AG04449 (cell line): ENCODE results near the gene CFAP221.

Experiments used
- CTCF ChIA-PET: fragments of 350-600 bp; formaldehyde crosslinking; extraction: SDS; loops from one replicate; lab custom pipeline; 2021; ENCODE audit warnings: antibody characterized with exemption; lab: Yijun Ruan, JAX
- POLR2A ChIA-PET: fragments of 400-600, 350-600 bp; formaldehyde crosslinking; extraction: SDS; loops from one replicate; lab custom pipeline; 2020; ENCODE audit warnings: antibody characterized with exemption, inconsistent platforms; lab: Yijun Ruan, JAX
- DNase-seq: peaks from one replicate; pipeline ENCODE4 v3.0.0-alpha.2; 2010; ENCODE audit warnings: low read depth, low spot score
- H3K4me3 ChIP-seq: 2 replicates; pipeline ENCODE4 v1.5.1; 2011; ENCODE audit warnings: low read depth, mild to moderate bottlenecking, control low read depth, low read length
- TF ChIP-seq, protein P1 (sequence below): IDR thresholded peaks from one replicate; pipeline ENCODE4 v1.5.1; 2011; ENCODE audit warnings: mild to moderate bottlenecking, moderate library complexity, low read length, control low read depth, inconsistent platforms; ENCODE audit not compliant: insufficient read depth; ENCODE audit errors: missing control alignments

CFAP221 gene

DNA sequence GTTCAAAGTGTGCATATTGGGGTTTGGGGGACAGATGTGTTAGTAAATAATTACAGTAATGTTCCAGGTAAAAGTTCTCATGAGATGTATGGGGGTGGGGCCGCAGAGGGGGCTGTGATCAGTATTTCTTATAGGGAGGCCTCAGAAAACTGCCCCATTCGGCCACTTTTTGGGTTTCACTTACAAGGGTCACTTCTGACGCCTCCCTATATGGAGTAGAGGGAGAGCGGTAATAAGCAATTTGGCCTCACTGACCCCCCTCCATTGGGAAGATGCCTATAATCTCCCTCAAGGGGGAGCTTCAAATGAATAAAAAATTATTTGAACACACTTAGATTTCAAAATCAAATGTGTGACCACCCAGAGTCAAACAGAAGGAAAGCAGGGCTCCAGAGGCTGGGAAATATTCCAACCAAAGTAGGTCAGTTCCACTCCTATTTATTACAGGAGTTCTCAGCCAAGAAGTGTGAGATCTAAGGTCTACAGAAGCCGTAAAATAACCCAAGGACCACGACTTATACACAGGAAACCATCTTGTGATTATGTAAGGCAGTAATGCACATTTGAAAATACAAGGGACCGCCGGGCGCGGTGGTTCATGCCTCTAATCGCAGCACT lies 22.7 kb upstream of the CFAP221 start:
- DNase-seq: no peak
- POLR2A ChIA-PET: no interaction called here
- CTCF ChIA-PET: no interaction called here
- TF ChIP-seq, protein P1, sequence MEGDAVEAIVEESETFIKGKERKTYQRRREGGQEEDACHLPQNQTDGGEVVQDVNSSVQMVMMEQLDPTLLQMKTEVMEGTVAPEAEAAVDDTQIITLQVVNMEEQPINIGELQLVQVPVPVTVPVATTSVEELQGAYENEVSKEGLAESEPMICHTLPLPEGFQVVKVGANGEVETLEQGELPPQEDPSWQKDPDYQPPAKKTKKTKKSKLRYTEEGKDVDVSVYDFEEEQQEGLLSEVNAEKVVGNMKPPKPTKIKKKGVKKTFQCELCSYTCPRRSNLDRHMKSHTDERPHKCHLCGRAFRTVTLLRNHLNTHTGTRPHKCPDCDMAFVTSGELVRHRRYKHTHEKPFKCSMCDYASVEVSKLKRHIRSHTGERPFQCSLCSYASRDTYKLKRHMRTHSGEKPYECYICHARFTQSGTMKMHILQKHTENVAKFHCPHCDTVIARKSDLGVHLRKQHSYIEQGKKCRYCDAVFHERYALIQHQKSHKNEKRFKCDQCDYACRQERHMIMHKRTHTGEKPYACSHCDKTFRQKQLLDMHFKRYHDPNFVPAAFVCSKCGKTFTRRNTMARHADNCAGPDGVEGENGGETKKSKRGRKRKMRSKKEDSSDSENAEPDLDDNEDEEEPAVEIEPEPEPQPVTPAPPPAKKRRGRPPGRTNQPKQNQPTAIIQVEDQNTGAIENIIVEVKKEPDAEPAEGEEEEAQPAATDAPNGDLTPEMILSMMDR: no peak
- no peak overlapping the region for H3K4me3 ChIP-seq

DNA sequence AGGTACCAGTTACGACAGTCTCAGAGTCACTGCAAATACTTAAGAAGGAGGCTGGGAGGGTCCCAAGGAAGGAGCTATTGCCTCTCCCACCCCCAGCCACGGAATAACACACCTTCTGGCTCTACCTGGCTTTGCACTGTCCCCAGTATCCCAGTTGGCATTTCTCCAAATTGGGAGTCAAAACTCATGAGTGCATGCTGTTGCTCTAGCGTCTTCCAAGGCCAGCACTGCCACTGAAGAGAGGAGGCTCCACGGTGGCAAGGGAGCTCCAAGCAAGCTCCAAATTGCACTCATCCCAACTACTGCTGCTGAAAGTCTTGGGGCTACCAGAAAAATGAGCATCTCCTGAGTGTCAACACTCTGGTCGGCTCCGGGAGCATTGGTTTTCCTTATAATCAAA lies 21.6 kb upstream of the CFAP221 start:
- TF ChIP-seq, protein P1: no peak
- no peak overlapping the region for H3K4me3 ChIP-seq
- ChIA-PET CTCF (interaction anchor here (0.8 kb wide), 1 partner anchor 14 kb away, joined by 4 read pairs; no protein-coding TSS in a partner anchor), POLR2A (no interaction called here)
- no peak for DNase-seq

DNA sequence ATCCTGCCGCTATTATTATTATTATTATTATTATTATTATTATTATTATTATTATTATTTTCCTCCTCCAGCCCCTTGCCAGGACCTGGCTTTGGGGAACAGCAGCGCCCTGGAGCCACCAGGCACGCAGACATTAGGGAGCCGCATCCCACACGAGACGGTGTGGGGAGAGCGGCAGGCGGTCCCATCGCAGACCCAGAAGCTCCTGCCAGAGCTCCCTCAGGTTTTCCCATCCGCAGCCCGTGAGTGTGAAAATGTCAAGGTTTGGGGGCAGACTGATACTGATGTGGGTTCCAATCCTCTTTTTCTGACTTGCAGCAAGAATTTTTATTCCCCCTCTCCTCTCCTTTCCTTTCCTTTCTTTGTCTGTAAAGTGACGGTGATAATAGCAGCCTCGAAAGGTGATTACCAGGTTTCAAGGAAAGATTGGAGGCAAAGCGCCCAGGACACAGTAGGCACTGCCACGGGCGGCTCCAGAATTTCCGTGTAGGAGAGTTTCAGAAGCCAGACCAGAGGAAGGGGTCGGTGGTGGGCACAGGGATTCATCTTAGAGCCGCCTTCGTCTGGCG lies 20.8 kb upstream of the CFAP221 start:
- CTCF ChIA-PET: interaction anchor here (0.8 kb wide), 1 partner anchor 14 kb away, joined by 4 read pairs; no protein-coding TSS in a partner anchor
- H3K4me3 ChIP-seq: no peak overlapping the region

DNA sequence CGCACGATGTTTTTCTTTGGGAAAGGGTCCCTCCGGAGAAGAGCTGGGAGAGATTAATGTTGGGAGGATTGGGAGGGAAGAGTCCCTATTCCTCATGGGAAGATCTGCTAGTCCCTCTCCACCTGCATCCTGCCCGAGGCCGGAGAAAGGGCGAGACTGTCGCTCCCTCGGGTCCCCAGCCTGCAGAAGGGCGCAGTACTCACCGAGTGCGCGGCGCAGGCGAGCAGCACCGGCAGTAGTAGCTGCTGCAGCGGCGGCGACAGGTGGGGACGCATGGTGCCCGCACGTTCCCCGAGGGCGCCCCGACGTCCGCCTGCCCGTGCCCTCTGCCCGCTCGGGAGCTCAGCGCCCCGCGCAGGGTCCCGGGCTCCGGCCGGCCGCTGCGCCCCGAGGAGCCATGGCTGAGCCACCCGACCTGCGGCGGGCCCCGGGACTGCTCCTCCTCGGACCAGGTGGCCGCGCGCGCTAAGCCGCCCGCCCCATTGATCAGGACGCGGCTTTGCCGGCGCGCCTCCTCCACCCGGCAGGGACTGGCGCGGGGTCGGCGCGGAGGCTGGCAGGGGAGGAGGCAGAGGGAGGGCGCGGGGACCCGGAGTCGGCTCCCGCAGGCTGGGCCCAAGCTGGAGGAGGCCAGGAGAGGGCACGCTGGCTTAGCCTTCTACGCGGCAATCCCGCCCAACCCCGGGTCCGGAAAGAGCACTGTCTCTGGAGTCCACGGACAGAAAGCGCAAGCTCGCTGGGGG lies 20.1 kb upstream of the CFAP221 start, which contains the start of gene SCTR:
Gene SCTR, minus strand, starts transcription at position 532 of the 743 bp plus-strand sequence. Its CDS starts 257 bp downstream, at position 275.
- no peak within 1 kb of the TSS for H3K4me3 ChIP-seq
- CTCF ChIA-PET: no interaction called here
- TF ChIP-seq, protein P1: no peak
- POLR2A ChIA-PET: no interaction called here
- DNase-seq: no peak

More for the DNA sequence above, 20.8 kb upstream of the CFAP221 start:
- POLR2A ChIA-PET: no interaction called here
- DNase-seq: no peak
- TF ChIP-seq, protein P1: no peak

DNA sequence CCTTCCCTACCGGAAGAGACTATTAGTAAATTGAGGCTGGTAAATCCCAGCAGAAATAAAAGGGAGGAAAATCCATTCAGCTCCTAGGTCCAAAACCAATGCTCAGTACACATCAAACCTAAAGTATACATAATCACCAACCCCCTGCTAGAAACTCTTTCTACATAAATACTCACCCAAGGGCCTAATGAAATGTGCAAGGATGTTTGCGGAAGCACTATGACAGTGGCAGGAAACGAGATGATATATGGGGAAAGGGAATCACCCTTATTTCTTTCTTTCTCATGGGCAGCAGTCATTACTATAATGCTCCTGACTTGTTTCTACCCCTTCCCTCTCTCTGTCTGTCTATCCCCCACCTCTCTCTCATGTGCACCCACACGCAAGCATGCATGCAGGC lies 18.6 kb upstream of the CFAP221 start:
- ChIA-PET CTCF (no interaction called here), POLR2A (no interaction called here)
- TF ChIP-seq, protein P1: no peak
- DNase-seq: no peak
- no peak overlapping the region for H3K4me3 ChIP-seq

DNA sequence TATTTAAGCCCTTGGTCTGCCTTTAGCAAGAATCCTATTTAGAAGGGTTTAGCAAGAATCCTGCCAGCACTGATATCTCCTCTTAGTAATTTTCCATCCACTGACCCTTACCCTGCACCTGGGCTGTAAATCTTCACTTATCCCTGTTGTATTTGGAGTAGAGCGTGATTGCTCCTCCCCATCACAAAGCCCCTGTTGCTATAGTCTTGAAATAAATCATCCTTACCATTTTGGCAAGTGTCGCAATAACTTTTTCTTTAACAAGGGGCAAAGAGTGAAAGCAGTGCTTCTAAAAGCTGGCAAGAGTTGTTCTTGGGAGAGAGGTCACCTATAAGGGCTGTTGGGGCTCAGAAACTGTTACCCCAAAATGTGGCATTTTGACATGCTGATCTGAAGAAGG lies 16.2 kb upstream of the CFAP221 start:
- no peak overlapping the region for H3K4me3 ChIP-seq
- no peak for DNase-seq
- POLR2A ChIA-PET: no interaction called here
- CTCF ChIA-PET: no interaction called here
- TF ChIP-seq, protein P1: no peak
